ENCODE data around the gene OSMR.

OSMR gene

GRCh38 chr5:38929838-38930237 lies 84.0 kb downstream of the OSMR start:
- Histone ChIP-seq H2AFZ (ENCODE audit: low read depth, low read length, severe bottlenecking) (no peak overlapping the region), H3K79me2 (ENCODE audit: insufficient read depth, low read length) (no peaks in the 10 kb centered on the region), H3K27me3 (ENCODE audit: low read length) (no peaks in the 10 kb centered on the region), H3K9ac (ENCODE audit: low read length) (no peak overlapping the region), H3F3A (ENCODE audit: insufficient read depth) (no peaks in the 10 kb centered on the region), H3K27ac (ENCODE audit: low read depth, low read length) (no peak overlapping the region), H3K9me3 (ENCODE audit: insufficient read depth, low read length) (no peaks in the 10 kb centered on the region), H3K4me2 (ENCODE audit: low read depth, low read length, poor library complexity, severe bottlenecking) (no peak overlapping the region), H3K4me3 (ENCODE audit: insufficient read depth, low read length, poor library complexity, severe bottlenecking) (no peak overlapping the region), H3K9me2 (replicated peaks; ENCODE audit: insufficient read depth, low read length) (no peaks in the 10 kb centered on the region), H4K20me1 (ENCODE audit: low read depth, low read length) (no peaks in the 10 kb centered on the region), H3K36me3 (ENCODE audit: low read length) (no peaks in the 10 kb centered on the region)
- TF ChIP-seq EZH2phosphoT487 (conservative IDR thresholded peaks at IDR 0.05; ENCODE audit: low read length) (no peak), CTCF (IDR thresholded peaks at IDR 0.05; ENCODE audit: insufficient read depth, low read length, poor library complexity, severe bottlenecking) (no peak)

GRCh38 chr5:38931731-38932130 lies 85.9 kb downstream of the OSMR start:
- H3K9ac ChIP-seq (ENCODE audit: low read length) = no peak overlapping the region
- H3K9me2 ChIP-seq (replicated peaks; ENCODE audit: insufficient read depth, low read length) = no peaks in the 10 kb centered on the region
- no peak overlapping the region for H3K4me2 ChIP-seq (ENCODE audit: low read depth, low read length, poor library complexity, severe bottlenecking)
- no peak overlapping the region for H3K4me3 ChIP-seq (ENCODE audit: insufficient read depth, low read length, poor library complexity, severe bottlenecking)
- H3K9me3 ChIP-seq (ENCODE audit: insufficient read depth, low read length) = no peaks in the 10 kb centered on the region
- H3K36me3 ChIP-seq (ENCODE audit: low read length) = no peaks in the 10 kb centered on the region
- H2AFZ ChIP-seq (ENCODE audit: low read depth, low read length, severe bottlenecking) = no peak overlapping the region
- no peaks in the 10 kb centered on the region for H3F3A ChIP-seq (ENCODE audit: insufficient read depth)
- TF ChIP-seq EZH2phosphoT487 (conservative IDR thresholded peaks at IDR 0.05; ENCODE audit: low read length) = no peak
- TF ChIP-seq CTCF (IDR thresholded peaks at IDR 0.05; ENCODE audit: insufficient read depth, low read length, poor library complexity, severe bottlenecking) = no peak
- H3K79me2 ChIP-seq (ENCODE audit: insufficient read depth, low read length) = no peaks in the 10 kb centered on the region
- H3K27ac ChIP-seq (ENCODE audit: low read depth, low read length) = no peak overlapping the region
- no peaks in the 10 kb centered on the region for H4K20me1 ChIP-seq (ENCODE audit: low read depth, low read length)
- no peaks in the 10 kb centered on the region for H3K27me3 ChIP-seq (ENCODE audit: low read length)

GRCh38 chr5:38932854-38933408 lies 87.1 kb downstream of the OSMR start:
- no peak overlapping the region for H3K9ac ChIP-seq (ENCODE audit: low read length)
- H3K27me3 ChIP-seq (ENCODE audit: low read length) = no peaks in the 10 kb centered on the region
- no peaks in the 10 kb centered on the region for H3K36me3 ChIP-seq (ENCODE audit: low read length)
- no peaks in the 10 kb centered on the region for H3K79me2 ChIP-seq (ENCODE audit: insufficient read depth, low read length)
- TF ChIP-seq CTCF (IDR thresholded peaks at IDR 0.05; ENCODE audit: insufficient read depth, low read length, poor library complexity, severe bottlenecking) (no peak), EZH2phosphoT487 (conservative IDR thresholded peaks at IDR 0.05; ENCODE audit: low read length) (no peak)
- H3F3A ChIP-seq (ENCODE audit: insufficient read depth) = no peaks in the 10 kb centered on the region
- H4K20me1 ChIP-seq (ENCODE audit: low read depth, low read length) = no peaks in the 10 kb centered on the region
- H3K9me2 ChIP-seq (replicated peaks; ENCODE audit: insufficient read depth, low read length) = no peaks in the 10 kb centered on the region
- H3K9me3 ChIP-seq (ENCODE audit: insufficient read depth, low read length) = no peaks in the 10 kb centered on the region
- no peak overlapping the region for H2AFZ ChIP-seq (ENCODE audit: low read depth, low read length, severe bottlenecking)
- H3K4me2 ChIP-seq (ENCODE audit: low read depth, low read length, poor library complexity, severe bottlenecking) = no peak overlapping the region
- no peak overlapping the region for H3K27ac ChIP-seq (ENCODE audit: low read depth, low read length)
- no peak overlapping the region for H3K4me3 ChIP-seq (ENCODE audit: insufficient read depth, low read length, poor library complexity, severe bottlenecking)
